ACHN (cell line): ENCODE data around the gene PCAT7.
A peak's percentile ranks its signal among the peaks of the same experiment; 100 is the strongest.

Source experiments
- DNase-seq: peaks from one replicate; pipeline ENCODE4 v3.0.0-alpha.2; 2015
- in situ Hi-C: cut with HindIII; loops from 2 replicates; pipeline ENCODE4 v1.10.0; 2017; ENCODE audit warnings: low sequenced_read_pairs, low pct_ligation_motif_present, low pct_unique_long_range_greater_than_20kb

Gene PCAT7

DNA sequence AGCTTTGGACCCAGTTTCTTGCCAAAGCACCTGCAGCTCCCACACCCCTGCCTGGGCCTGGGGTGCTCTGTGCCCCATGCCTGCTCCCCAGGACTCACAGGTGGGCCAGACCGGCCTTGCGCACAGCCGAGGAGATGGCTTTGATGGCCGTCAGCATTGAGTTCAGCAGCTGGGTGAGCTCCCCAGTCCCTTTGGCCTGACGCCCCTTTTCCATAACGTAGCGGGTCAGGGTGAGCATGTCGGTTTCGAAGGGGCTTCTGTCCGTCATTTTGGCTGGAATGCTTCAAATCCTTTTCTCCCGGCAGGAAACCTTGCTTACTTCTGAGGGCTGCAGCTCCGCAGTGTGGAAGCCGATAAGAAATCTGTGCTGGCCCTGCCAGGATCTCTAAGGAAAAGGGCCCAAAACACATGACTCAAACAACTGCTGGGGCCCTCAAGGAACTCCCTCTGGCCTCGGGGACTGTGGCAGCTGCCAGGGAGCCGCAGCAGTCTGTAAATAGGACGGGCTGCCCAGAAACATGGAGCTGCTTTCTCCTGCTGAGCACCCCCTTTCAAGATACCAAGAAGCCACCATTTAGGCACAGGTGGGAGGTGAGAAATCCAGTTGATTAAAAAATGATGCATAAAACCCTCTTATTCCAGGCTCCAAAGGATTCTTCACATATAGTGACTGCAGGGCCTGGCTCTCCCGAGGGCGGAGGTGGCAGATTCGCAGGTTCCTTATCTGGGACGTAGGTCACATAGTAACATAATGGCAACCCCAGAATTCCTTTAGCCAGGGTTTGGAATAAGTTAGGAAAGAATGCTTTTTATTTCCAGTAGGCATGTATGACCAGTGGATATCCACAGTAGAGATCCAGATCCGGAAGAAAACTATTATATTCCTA is 38.8 kb downstream of the PCAT7 start, which contains the start of gene FBP2:
Gene FBP2, minus strand, starts transcription at position 366 of the 887 bp plus-strand sequence. Its CDS starts 98 bp downstream, at position 268.
- in situ Hi-C loops, result no loop called here
- no peak for DNase-seq

DNA sequence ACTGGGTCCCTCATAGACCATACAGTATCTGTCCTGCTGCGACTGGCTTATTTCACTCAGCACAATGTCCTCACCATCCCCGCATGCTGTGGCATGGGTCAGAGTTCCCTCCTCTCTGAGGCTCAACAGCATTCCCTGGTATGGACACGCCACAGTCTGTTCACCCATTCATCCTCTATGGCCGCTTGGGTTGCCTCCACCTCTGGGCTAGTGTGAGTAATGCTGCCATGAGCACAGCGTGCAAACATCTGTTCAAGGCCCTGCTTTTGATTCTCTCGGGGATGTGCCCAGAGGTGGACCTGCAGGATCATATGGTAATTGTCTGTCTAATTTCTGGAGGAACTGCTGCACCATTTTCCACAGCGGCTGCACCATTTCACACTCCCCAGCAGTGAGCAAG is 44.2 kb downstream of the PCAT7 start:
- no peak for DNase-seq
- in situ Hi-C loops, result no loop called here

DNA sequence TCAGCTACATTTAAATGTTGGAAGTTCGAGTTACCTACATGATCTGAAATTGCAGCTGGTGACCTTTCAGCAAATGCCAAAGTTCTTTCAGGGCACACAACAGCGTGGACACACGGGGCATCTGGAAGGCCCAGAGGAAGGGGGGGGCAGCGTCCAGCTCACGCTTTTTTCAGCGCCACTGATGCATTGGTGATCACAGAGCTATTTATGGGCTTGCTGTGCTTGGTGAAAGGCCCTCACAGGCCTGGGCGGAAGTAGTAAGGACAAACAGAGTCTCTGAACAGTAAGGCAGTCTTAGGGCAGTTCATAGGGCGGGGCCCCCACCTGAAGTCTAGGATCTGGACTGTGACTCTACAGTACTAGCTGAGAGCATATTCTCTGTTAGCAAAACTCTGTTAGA is 45.4 kb downstream of the PCAT7 start:
- DNase-seq, result no peak
- in situ Hi-C loops, result no loop called here

DNA sequence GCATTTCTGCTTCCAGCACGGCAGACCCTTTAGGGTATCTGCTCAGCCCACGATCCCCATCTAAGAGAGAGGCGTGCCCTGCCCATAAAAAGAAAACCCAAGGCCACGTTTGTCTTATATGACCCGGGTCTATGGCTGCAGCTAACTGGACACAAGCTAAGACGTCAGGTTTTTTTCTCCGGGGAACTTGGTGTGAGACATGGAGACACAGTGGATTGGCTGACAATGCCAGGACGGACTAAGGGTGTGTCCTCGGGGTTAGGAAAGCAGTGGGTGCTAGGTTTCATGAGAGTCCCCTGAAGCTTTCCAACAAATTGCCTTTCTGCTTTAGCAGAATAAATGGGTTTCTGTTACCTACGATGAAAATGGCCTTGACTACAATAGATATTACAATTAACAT is 45.8 kb downstream of the PCAT7 start:
- in situ Hi-C loops, result no loop called here
- DNase-seq, result no peak

DNA sequence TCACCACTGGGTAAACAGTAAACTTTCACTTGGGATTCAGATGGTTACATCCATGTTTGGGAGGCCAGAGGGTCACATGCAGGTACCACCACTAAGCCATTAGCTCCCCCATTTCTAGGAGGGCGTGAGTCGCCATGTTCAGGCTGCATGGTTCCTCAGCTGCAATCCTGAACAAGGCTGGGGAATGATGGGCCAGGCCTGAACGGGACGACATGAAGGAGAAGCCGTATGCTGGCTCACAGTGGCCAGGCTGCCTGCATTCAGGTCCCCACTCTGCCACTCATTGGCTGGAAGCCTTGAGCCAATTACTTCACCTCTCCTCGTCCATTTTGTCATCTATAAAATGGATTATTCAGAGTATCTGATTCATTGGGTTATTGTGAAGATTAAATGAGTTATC is 47.8 kb downstream of the PCAT7 start:
- in situ Hi-C loops, result no loop called here
- DNase-seq, result no peak

DNA sequence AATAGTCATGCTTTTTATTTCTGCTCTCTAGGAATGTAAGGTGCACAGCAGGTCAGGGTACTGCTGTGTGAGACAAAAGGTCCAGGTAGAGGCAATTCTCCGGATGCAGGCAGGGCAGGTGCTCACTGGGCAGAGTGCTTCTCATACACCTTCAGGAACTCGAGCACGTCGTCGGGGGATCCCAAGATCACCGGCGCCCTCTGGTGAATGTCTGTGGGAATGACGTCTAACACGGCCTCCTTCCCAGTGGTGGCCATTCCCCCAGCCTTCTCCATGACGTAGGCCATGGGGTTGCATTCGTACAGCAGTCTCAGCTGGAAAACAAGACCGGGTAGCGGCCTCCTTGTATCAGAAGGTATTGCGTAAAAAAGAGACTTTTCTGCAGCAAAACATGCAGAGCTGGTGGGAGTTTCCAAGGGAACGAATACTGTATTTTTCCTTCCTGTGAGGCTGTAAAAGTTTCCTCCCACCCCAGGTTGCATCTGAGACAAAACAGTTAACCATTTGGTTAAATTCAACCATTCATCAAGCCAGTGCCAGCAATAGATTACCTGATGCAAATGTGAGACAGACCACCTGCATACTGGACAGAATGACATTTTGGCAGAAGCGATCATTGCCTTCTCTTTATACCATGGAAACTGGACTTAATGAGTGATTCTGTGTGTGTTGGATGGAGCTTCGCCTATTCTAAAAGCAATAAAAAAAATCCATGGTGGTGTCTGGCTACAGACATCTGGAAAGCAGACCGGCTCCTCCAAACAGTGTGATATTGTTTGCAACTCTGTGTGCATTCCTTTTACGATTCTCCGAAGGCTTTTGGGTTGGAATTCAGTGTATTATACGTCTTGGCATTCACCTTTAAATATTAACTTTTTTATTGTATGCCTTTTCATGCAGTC is 48.6 kb downstream of the PCAT7 start:
- in situ Hi-C loops, result no loop called here
- peak; percentile 66 for DNase-seq

DNA sequence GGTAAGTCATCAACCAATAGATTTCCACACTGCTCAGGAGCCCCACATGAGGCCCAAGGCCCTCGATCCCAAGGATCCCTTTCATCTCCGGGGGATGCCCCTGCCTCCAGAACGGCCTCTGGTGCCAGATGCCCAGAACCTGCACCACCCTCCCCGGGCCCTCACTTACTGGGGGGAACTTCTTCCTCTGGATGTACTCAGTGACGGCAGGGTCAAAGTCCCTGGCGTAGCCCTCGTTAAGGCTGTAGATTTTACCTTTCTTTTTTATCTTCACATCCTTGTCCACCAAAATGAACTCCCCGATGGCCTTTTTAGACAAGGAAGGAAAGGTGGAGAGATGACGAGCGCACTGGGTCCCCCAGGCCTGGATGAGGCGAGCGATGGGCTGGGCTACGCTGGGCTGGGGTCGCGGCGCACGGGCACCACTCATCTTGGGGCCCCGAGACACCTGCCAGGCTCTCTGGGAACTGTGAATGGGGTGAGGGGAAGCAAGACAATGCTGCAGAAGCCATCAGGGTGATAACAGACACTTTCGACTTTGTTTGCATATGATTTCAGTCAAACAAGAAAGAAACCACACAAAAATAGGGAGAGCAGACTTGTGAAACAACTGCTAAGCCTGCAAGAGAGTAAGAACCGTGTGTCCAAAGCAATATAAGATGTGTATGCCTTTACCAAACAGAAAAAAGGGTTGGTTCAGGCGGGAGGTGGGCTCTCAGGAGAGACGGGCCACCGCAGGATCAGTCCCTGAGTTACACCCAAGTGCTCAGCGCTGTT is 52.0 kb downstream of the PCAT7 start:
- in situ Hi-C loops, result no loop called here
- DNase-seq, result no peak

DNA sequence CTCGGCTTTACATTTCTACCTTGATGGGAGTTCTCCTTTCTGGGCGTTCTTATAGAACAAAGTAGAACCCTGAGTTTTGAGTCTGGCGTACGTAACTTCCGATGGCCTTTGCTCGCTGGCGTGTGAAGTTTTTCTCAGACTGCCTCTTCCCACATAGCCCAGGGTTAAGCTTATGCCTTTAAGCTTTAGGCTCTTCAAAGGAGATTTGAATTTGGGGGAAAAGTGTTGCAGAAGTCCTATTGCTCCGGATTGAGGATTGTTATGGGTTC is 52.5 kb downstream of the PCAT7 start:
- no peak for DNase-seq
- in situ Hi-C loops, result no loop called here

DNA sequence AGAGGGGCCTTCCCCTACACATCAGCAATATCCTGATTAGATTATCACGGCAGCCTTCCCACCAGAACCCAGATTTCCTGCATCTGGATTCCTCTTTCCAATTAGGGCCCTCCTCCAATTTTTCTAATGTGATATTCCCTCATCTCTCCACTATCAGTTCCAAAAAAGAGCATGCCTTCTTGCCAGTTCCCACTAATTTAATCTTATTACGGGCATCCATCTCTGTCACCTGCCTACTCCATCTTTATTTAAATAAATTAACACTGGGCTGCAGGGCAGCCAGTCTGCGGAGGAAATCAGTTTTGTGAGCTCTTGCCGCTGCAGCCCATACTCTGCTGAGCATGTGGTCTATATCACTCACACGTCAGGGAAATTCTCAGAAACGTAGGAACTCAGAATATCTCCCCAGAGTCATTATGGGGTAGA is 55.3 kb downstream of the PCAT7 start:
- DNase-seq, result no peak
- in situ Hi-C loops, result no loop called here

DNA sequence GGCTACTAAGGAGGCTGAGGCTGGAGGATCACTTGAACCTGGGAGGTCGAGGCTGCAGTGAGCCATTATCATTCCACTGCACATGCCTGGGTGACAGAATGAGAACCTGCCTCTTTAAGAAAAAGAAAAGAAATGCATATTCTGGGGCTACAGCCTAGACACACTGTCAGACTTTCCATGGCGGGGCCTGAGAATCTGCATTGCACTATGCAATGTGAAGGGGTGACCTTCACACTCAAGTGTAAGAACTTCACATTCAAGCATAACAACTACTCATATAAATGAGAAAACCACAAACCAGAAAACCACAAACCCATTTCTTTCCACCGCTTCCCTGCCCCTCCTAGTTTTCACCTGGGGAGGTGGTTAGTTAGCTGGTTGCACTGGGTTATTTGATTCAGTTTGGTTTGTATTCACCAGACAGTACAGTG is 56.8 kb downstream of the PCAT7 start:
- no peak for DNase-seq
- in situ Hi-C loops, result no loop called here

DNA sequence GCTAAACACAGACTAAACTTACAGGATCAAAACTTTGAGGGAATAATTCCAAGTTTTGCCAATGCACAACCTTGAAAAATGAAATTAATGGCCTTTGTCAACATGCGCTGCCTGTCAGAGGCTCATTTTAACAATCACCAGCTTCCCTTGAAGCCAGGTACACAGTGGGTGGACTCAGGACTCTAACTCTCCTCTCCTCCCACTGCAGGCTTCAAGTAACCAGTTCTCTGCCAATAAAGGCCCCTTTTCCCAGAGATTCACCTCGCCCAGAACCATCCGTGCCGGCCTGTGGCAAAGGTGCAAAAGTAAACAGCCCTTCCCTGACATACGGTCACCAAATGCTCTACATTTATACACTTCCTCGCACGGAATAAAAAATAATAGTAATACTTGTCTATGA is 57.2 kb downstream of the PCAT7 start:
- DNase-seq, result no peak
- in situ Hi-C loops, result no loop called here

DNA sequence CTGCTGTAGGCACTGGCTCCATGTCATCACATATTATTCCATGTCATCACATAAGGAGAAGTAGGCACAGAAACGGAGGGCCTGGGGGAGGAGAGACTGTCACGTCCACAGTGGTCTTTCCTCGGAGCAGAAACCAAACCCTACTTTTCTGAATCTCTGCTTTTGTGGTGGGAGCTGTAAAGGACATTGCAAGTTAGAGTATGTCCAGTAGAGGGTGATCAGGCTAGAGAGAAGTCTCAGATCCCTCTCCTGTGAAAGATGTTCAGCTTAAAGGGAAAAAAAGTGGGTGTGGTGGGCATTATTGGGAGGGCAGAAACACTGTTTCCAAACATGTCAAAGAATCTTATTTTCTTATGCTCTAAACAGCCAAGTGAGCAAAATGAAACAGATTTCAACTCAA is 58.1 kb downstream of the PCAT7 start:
- in situ Hi-C loops, result no loop called here

DNA sequence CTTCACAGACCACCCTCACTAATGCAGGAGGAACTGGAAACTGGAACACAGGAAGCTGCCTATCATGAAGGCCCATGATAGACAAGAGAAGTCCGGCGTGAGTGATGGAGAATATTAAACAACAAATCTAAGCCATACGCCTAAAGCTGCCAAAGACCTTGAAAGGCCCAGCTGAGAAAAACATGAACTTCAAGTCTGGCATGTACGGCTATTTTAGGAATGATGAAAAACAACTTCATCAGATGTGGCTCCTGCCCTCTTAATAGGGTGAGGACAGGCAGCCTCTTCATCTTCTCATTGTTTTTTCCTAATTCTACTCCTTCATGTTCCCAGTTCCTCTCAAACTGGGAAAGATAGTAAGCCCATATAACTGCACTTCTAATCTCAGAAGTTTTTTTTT is 64.1 kb downstream of the PCAT7 start:
- in situ Hi-C loops, result no loop called here
- no peak for DNase-seq

More for the DNA sequence above, 58.1 kb downstream of the PCAT7 start:
- DNase-seq, result no peak
